NCI-H1092 treated with DMSO at 0.1 percent for 48 hours (cell line): ENCODE data around the gene FXYD2.
"Not testable (repeated sequence)": the region's sequence is repeated elsewhere in the genome, so short reads cannot be mapped to it uniquely, and the experiment has no call there.

Source experiments
- DNase-seq: peaks from one replicate; lab custom pipeline; 2025; lab: John Stamatoyannopoulos, UW

FXYD2 gene

GRCh38 chr11:117820516-117820915 lies 4.0 kb downstream of the FXYD2 start:
- DNase-seq, result no peak

GRCh38 chr11:117820071-117820470 lies 4.5 kb downstream of the FXYD2 start:
- peak; percentile 63 for DNase-seq

- DNase-seq, result peak; percentile 67
Observed at GRCh38 chr11:117819096-117820040, 5.2 kb downstream of the FXYD2 start.

GRCh38 chr11:117818041-117818873 lies 6.3 kb downstream of the FXYD2 start:
- no peak for DNase-seq

GRCh38 chr11:117817368-117818040 lies 7.0 kb downstream of the FXYD2 start:
- DNase-seq, result peak; percentile 82

GRCh38 chr11:117816846-117817367 lies 7.6 kb downstream of the FXYD2 start:
- DNase-seq, result no peak

- DNase-seq, result no peak
Observed at GRCh38 chr11:117816151-117816741, 8.3 kb downstream of the FXYD2 start.

- DNase-seq, result no peak
Observed at GRCh38 chr11:117815262-117815803, 9.2 kb downstream of the FXYD2 start.

GRCh38 chr11:117814766-117815261 lies 9.7 kb downstream of the FXYD2 start:
- DNase-seq, result peak; percentile 95

GRCh38 chr11:117814204-117814765 lies 10.3 kb downstream of the FXYD2 start:
- no peak for DNase-seq

GRCh38 chr11:117810056-117810451 lies 14.5 kb downstream of the FXYD2 start:
- DNase-seq, result not testable (repeated sequence)

- DNase-seq, result peak; percentile 88
Observed at GRCh38 chr11:117809236-117810055, 15.1 kb downstream of the FXYD2 start.

- DNase-seq, result no peak
Observed at GRCh38 chr11:117808784-117809183, 15.8 kb downstream of the FXYD2 start.

- DNase-seq, result peak; percentile 69
Observed at GRCh38 chr11:117807482-117808327, 16.8 kb downstream of the FXYD2 start.

- no peak for DNase-seq
Observed at GRCh38 chr11:117806846-117807245, 17.7 kb downstream of the FXYD2 start.

GRCh38 chr11:117805045-117805444 lies 19.5 kb downstream of the FXYD2 start:
- DNase-seq, result no peak

- DNase-seq, result no peak
Observed at GRCh38 chr11:117803896-117804295, 20.6 kb downstream of the FXYD2 start.

- DNase-seq, result no peak
Observed at GRCh38 chr11:117799634-117800033, 24.9 kb downstream of the FXYD2 start.
